ENCODE measurements around the gene TLCD5.

The TLCD5 gene

GRCh38 chr11:120335908-120336640 lies 11.0 kb downstream of the TLCD5 start, which contains the start of gene ARHGEF12:
ARHGEF12 (plus strand) TSS chr11:120336413; CDS start chr11:120337244, 831 bp downstream.
- peak within 1 kb of the TSS; percentile 91 for H3K27ac ChIP-seq
- DNase-seq (ENCODE audit: low read depth, low spot score), result peak; percentile 92

DNA sequence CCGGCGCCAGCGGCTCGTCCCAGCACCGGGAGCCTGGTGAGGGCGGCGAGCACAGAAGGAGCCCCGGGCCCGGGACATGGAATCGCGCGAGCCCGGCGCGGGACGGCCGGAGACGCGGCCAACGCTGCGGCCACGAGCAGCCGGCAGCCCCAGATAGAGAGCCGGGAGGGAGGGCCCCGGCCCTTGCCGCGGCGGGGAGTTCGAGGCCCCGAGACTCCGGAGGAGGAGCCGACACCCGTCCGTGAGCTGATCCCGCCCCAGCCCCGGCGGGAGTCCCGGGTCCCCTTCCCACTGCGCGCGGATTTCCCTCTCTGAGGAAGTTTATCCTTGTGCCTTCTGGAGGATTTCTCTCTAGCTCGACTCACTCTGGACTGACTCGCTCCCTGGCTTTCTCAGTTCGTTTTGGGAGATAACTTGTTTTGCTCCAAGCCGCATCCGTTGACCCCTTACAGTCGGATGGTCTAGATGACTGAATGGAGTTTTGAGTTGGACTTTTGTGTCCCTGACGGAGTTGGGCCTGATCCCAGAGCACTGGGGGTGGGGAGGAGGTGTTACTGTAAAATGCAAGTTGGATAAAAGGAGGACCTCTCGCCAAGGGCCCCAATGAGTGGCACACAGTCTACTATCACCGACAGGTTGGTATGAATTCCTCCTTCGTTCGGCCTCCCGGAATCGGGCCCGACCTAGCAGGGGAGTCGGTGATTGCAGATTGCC lies 11.7 kb downstream of the TLCD5 start:
- no peak for DNase-seq (ENCODE audit: low read depth, low spot score)
- peak overlapping the region; percentile 91 for H3K27ac ChIP-seq

DNA sequence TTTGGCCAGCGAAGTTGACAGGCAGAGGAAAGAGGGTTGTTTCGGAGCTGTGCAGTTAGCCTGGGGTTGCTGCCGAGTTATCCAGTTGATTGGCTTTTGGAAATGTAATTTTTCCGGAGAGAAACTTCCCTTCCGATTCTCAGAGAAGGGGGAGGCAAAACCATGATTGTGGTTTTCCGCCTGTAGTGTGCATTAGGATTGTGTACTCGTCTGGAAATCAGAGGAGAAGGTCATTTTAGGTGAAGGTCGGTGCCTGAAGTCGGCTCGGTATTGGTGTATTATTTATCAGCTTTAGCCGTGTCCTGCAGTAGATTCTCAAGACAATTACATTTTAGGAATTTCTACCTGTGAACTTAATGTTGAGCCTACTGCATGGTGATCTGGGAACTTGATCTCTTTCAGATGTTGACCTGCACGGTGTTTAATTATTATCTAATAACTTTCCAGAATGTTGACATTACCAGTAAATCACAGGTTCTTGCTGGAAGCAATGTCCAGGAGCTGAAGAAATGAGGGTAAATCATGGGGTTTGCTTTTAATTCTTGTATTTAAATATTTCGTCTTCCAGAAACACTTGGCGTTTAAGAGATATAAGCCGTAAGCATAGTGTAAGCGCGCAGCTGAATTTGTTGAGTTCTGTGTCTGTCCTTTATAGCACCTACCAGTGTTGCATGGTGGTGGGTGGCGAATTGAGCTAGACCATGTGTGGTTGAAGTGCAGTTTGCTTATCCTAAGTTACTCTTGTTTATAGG lies 12.4 kb downstream of the TLCD5 start:
- H3K27ac ChIP-seq, result peak overlapping the region; percentile 91

GRCh38 chr11:120338107-120338933 lies 13.2 kb downstream of the TLCD5 start:
- DNase-seq (ENCODE audit: low read depth, low spot score), result no peak
- peak overlapping the region; percentile 91 for H3K27ac ChIP-seq

More for the DNA sequence above, 12.4 kb downstream of the TLCD5 start:
- DNase-seq (ENCODE audit: low read depth, low spot score), result no peak

DNA sequence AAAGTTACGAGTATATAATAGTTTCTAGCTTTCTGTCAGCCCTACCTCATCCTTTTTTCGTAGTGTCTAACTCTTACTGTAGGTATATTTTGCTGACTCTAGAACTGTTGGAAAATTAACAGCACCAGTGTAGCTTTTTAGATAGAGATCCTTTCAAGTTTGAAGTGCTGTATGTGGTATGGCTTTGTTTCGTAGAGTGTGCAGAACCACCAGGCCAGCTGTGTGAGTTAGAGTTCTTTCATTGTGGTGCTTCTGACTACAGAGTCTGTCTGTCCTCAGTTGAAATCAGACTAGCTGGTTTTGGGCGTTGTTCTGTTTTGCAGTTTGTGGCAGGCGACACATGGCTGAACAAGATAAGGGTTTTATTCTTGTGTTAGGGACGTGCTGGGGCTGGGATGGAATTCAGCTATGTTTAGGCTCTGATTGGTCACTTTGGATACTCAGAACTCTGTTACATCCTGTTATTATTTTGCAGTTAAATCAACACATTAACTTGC lies 14.3 kb downstream of the TLCD5 start:
- peak overlapping the region; percentile 91 for H3K27ac ChIP-seq
- DNase-seq (ENCODE audit: low read depth, low spot score), result no peak

- peak overlapping the region; percentile 91 for H3K27ac ChIP-seq
- DNase-seq (ENCODE audit: low read depth, low spot score), result no peak
Observed at GRCh38 chr11:120340529-120340928, 15.4 kb downstream of the TLCD5 start.

DNA sequence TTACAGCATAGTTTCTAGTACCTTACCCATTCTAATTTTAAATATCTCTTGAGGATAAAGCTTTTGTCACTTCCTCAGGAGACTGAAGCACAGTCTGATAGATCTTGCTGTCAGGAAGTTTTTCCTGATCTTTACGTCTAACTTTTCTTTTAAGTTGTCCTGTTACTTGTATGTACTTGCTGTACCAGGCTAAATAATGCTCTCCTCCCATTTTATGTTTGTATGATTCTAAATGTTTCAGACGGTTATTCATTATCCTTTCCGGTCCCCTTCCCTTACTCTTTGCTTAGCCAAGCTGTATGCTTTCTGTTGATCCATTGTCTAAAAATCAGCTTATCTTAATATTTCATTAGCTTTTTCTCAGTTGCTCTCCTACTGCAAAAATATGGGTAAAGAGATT lies 17.1 kb downstream of the TLCD5 start:
- H3K27ac ChIP-seq, result peak overlapping the region; percentile 91
- DNase-seq (ENCODE audit: low read depth, low spot score), result no peak

GRCh38 chr11:120342678-120343077 lies 17.6 kb downstream of the TLCD5 start:
- peak overlapping the region; percentile 91 for H3K27ac ChIP-seq
- no peak for DNase-seq (ENCODE audit: low read depth, low spot score)

DNA sequence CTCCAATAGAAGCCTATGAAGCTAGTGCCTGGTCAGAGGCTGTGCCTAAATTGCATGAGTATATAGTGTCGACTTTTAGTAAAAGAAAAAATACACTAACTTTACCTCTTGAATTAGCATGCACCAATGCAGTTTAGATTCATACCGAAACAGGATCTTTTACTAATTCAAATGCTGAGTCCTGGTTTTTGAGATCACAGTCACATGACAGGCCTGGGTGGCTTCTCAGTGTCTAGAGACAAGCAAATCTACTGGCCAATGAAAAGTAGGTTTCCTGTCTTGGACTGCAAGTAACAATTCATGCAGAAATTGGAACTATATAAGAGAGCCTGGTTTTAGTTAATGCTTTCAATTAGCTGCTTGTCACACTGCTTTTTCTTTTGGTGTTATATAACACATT lies 18.3 kb downstream of the TLCD5 start:
- no peak for DNase-seq (ENCODE audit: low read depth, low spot score)
- H3K27ac ChIP-seq, result peak overlapping the region; percentile 91

DNA sequence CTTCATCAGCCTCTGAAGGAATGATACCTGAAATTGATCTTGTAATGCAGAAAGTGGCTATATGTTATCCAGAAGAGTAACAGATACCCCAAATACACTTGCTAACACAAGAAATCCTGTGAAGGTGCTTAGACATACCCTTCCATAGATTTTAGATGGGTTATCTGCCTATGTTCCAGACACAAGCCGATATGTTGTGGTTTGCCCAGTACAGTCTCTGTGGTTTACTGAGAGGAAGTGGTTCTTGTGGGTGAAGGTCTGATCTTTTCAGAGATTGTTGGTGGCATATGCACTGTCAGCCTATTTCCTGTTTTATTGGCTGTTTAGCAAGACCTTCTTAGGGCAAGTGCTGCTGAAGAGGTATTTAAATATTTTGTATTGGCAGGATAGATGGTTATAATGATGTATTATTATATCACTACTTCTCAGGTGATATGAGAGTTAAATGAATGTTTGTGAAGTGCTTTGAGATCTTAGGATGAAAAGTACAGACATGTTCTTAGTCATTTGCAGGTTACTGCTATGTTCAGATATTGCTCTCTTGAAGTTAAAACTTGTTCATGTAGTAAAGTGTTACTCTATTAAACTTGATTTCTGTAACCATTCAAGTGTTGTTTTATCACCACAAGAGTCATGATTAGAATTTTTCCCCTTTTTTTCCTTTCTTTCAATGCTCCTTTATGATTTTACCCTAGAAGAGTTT lies 19.4 kb downstream of the TLCD5 start:
- peak overlapping the region; percentile 91 for H3K27ac ChIP-seq
- peak; percentile 57 for DNase-seq (ENCODE audit: low read depth, low spot score)

DNA sequence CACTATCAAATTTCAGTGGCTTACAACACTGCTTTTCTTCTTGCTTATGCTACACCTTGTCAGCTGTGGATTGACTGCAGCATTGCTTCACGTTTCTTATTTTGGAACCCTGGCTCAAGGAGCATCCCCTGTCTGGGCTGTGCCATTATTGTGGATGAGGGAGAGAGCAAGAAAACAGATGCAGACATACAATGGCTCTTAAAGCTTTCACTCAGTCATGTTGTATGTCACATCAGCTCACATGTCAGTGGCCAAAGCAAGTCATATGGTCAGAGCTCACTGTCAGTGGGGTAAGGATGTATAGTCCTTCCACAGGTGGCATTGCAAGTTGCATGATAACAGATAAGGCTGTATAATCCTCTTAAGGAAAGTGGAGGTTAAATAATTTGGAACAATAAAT lies 21.1 kb downstream of the TLCD5 start:
- H3K27ac ChIP-seq, result no peak overlapping the region
- DNase-seq (ENCODE audit: low read depth, low spot score), result no peak

GRCh38 chr11:120350637-120351036 lies 25.5 kb downstream of the TLCD5 start:
- H3K27ac ChIP-seq, result no peak overlapping the region
- DNase-seq (ENCODE audit: low read depth, low spot score), result no peak

- DNase-seq (ENCODE audit: low read depth, low spot score), result no peak
- H3K27ac ChIP-seq, result no peak overlapping the region
Observed at GRCh38 chr11:120352405-120352804, 27.3 kb downstream of the TLCD5 start.

GRCh38 chr11:120354068-120354467 lies 29.0 kb downstream of the TLCD5 start:
- no peak overlapping the region for H3K27ac ChIP-seq
- no peak for DNase-seq (ENCODE audit: low read depth, low spot score)

DNA sequence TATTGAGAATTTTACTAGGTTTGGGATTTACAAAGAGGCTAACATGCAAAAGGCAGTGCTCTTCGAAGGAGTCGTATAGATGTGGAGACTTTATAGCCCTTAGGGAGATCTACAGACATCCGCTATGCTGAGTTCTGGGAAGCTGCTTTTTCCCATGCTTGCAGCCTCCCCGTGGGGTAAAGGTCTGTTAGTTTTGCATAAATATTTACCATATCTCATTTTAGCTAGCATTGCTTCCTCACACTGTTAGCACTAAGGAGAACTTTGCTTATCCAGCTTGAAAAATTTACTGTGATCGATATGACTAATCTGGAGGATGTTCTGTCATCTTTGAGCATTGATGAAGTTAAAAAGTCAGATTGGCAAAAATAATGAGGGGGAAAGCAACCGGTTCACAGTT lies 29.7 kb downstream of the TLCD5 start:
- DNase-seq (ENCODE audit: low read depth, low spot score), result no peak
- no peak overlapping the region for H3K27ac ChIP-seq

DNA sequence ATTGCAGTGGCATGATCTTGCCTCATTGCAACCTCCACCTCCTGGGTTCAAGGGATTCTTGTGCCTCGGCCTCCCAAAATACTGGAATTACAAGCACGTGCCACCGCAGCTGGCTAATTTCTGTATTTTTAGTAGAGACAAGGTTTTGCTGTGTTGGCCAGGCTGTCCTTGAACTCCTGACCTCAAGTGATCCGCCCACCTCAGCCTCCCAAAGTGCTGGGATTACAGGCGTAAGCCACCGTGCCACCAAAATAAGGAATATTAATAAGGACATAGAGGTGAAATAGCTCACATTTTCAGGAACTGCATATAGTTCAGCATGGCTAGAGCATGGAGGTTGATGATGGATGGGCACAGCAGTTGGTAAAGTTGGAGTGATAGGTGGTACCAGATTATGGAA lies 32.5 kb downstream of the TLCD5 start:
- no peak overlapping the region for H3K27ac ChIP-seq
- DNase-seq (ENCODE audit: low read depth, low spot score), result no peak

- no peak overlapping the region for H3K27ac ChIP-seq
- DNase-seq (ENCODE audit: low read depth, low spot score), result no peak
Observed at GRCh38 chr11:120358729-120359128, 33.6 kb downstream of the TLCD5 start.

DNA sequence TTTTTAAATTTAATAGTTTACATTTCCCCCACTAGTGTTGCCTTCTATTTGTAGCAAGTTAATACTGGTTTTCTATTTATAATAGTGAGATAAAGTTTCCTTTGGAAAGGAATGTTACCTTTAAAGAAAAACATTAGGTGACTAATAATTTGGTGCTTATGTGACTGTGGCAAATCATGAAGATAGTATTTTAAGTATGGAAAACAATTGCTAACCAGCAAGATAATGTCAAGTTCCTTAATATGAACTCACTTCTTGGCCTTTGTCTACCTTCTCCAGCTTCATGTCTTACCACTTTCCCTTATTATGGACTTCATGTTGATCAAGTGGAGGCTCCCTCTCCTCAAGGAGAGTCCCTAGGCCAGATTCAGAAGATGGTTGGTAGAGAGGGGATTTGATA lies 38.3 kb downstream of the TLCD5 start:
- H3K27ac ChIP-seq, result no peak overlapping the region
- no peak for DNase-seq (ENCODE audit: low read depth, low spot score)

DNA sequence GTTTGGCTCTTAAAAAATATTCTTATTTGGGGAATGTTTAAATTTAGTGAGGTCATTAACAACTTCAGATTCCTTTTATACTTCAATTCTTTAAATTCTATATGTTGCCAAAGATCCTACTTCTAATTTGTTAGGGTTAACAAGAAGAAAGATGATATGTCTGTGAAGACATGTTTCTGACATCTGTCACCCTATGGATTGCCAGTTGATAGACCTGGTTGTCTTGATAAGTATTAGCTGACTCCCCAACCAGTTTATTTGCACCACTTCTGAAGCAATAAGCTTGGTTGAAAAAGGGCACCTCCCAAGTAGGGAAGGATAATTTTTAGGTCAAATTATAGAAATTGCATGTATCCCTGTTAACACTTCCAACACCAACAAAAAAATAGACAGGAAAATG lies 40.4 kb downstream of the TLCD5 start:
- no peak for DNase-seq (ENCODE audit: low read depth, low spot score)
- H3K27ac ChIP-seq, result no peak overlapping the region

Data from epithelial cell of prostate (primary cell).